Activated T-cell treated with anti-CD3 and anti-CD28 coated beads, Interleukin-2, amount 50 U/mL, for 4 hours (primary cell): Measurements from ENCODE around the gene TBX1. TPM values are rescaled to one million over a fixed set of nuclear protein-coding genes. Genes with fewer than 3 reads are reported as not detected.
A peak's percentile ranks its signal among the peaks of the same experiment; 100 is the strongest.

Source experiments
- ATAC-seq, 2 donors: fragments of 200-7000 bp; cut with Tn5 transposase; one replicate each; pipeline ENCODE4 v1.10.0; 2021
- DNase-seq: peaks from one replicate; pipeline ENCODE4 v3.0.0-alpha.2; 2020
- H3K27me3 Mint-ChIP-seq: one replicate; pipeline ENCODE4 v1.8.0; 2021; ENCODE audit warnings: low read depth, mixed read lengths
- H3K36me3 Mint-ChIP-seq: one replicate; pipeline ENCODE4 v1.8.0; 2022; ENCODE audit warnings: mixed read lengths; ENCODE audit not compliant: insufficient read depth
- H3K4me1 Mint-ChIP-seq: one replicate; pipeline ENCODE4 v1.8.0; 2021; ENCODE audit warnings: low read depth, mixed read lengths
- H3K4me3 Mint-ChIP-seq: one replicate; pipeline ENCODE4 v1.8.0; 2021; ENCODE audit warnings: mild to moderate bottlenecking, moderate library complexity, mixed read lengths
- H3K9me3 Mint-ChIP-seq: one replicate; pipeline ENCODE4 v1.8.0; 2021; ENCODE audit warnings: mixed read lengths
- total RNA-seq, 3 donors: library from RNA; stranded (reverse); gene quantifications; one replicate each; pipeline ENCODE4 v1.2.1, GENCODE V29; 2021

TBX1 gene
- not detected for total RNA-seq

- Mint-ChIP-seq H3K9me3 (no peaks in the 10 kb centered on the region), H3K27me3 (peaks cover 65% of the 10 kb centered on the region), H3K36me3 (no peaks in the 10 kb centered on the region), H3K4me3 (peak within 1 kb of the TSS; percentile 78), H3K4me1 (peaks cover 33% of the 10 kb centered on the region)
- ATAC-seq = no peak
- DNase-seq = no peak
These were observed at the start of gene TBX1 for GRCh38 chr22:19760058-19760950. TBX1 (plus strand) TSS chr22:19760778; CDS start chr22:19760844, 66 bp downstream.

DNA sequence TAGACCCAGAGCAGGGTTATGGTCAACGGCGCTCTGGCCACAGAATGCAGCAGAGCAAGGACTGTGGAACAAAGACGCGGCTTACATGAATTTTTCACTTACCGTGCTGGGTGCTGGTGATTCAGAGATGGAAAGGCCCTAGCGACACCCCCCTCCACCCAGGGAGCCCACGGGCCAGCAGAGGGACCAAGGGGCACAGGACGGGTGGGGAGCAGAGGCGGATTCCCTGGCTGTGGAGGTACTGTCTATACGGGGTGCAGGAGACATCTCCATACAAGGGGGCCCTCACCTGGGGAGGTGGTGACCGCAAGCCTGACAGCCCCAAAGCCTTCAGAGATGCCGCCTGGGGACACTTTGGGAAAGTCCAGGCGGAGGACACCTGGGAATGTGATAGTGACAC, 47.3 kb upstream of the TBX1 start:
- Mint-ChIP-seq H3K27me3 (peaks cover 22% of the 10 kb centered on the region), H3K36me3 (no peaks in the 10 kb centered on the region), H3K9me3 (no peaks in the 10 kb centered on the region), H3K4me3 (peak overlapping the region; percentile 63), H3K4me1 (peaks cover 5% of the 10 kb centered on the region)
- ATAC-seq (no peak), DNase-seq (no peak)

GRCh38 chr22:19713650-19714311, 46.8 kb upstream of the TBX1 start:
- Mint-ChIP-seq H3K9me3 (no peaks in the 10 kb centered on the region), H3K4me1 (peaks cover 5% of the 10 kb centered on the region), H3K36me3 (no peaks in the 10 kb centered on the region), H3K27me3 (peaks cover 22% of the 10 kb centered on the region), H3K4me3 (peak overlapping the region; percentile 63)
- no peak for DNase-seq
- no peak for ATAC-seq

DNA sequence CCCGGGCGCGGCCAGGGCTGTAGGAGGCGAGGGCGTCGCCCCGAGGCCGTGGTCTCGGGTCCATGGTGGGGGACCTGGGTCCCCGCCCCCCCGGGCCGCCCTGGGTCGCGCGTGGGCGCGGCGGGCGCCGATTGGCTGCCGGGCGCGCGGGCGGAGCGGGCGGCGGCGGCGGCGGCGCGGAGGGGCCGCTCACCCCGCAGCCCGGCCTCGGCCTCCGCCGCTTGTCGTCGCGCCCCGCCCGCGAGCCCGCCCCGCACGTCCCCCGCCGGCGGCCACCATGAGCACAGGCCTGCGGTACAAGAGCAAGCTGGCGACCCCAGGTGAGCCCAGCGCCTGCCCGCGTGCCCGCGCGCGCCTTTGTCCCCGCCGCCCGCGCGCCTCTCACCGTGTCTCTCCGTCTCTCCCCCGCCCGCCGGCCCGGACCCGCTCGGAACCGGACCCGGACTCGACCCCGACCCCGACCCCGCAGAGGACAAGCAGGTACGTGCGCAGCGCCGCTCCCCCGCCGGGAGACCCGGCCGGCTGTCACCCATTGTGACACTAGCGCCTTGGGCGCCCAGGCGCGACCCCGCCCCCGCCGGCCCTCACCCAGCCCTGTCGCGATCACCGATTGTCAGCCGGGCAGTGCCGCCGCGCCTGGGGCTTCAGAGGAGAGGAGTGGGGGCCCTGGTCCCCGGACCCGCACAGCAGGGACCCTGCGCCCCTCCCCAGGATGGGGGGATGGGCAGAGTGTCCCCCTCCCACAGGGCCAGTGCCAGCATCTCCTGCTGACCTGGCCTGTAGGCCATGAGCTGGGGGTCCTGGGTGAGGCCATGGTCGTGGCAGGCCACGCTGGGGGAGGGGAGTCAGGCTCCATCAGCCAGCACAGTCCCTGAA, 46.0 kb upstream of the TBX1 start, which contains the start of gene SEPTIN5:
SEPTIN5 (plus strand) TSS at position 192 of the 876 bp plus-strand sequence; CDS start at position 278, 86 bp downstream.
- Mint-ChIP-seq H3K27me3 (peaks cover 26% of the 10 kb centered on the region), H3K4me1 (peaks cover 10% of the 10 kb centered on the region), H3K9me3 (no peaks in the 10 kb centered on the region), H3K4me3 (peak within 1 kb of the TSS; percentile 63), H3K36me3 (no peaks in the 10 kb centered on the region)
- ATAC-seq = peak in 1 of 2 donors; percentile 11
- no peak for DNase-seq

DNA sequence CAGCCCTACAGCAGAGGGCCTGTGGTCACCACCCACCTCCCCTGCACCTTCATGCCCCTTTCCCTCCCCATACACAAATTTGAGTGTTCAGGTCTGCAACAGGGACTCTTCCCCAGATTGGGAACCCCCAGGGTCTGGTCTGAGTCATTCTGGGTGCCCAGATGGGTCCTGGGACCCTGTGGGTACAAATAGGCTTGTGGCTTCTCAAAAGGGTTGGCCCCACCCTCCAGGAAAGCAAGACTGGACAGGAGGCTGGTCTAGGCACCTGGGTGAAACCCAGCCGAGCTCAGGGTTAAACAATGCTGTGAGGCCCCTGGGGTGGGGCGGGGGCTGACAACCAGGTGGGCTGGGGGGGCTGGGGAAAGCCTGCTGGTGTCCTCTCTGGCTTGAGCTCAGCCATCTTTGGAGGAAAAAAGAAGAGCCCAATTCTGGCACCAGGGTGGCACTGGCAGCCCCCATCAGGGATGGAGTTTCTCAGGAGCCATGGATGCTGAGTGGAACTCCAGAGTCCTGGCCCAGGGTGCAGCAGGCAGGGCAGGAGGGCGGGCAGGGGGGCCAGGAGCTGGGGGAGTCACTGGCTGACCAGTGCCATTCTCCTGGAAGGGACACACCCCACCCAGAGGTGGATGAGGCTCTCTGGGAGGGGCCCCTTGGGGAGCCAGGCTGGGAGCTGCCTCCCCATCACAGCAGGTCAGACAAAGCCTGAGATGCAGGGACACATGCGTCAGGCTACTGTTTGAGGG, 45.2 kb upstream of the TBX1 start:
- Mint-ChIP-seq H3K4me3 (peak overlapping the region; percentile 47), H3K9me3 (no peaks in the 10 kb centered on the region), H3K4me1 (peaks cover 14% of the 10 kb centered on the region), H3K36me3 (no peaks in the 10 kb centered on the region), H3K27me3 (peaks cover 32% of the 10 kb centered on the region)
- ATAC-seq (no peak), DNase-seq (no peak)

- no peaks in the 10 kb centered on the region for H3K9me3 Mint-ChIP-seq
- H3K36me3 Mint-ChIP-seq = no peaks in the 10 kb centered on the region
- no peak for ATAC-seq
- no peak for DNase-seq
- H3K4me1 Mint-ChIP-seq = peaks cover 14% of the 10 kb centered on the region
- H3K4me3 Mint-ChIP-seq = no peak overlapping the region
- peaks cover 41% of the 10 kb centered on the region for H3K27me3 Mint-ChIP-seq
These were observed 44.3 kb upstream of the TBX1 start for GRCh38 chr22:19716041-19716828.

- ATAC-seq (no peak), DNase-seq (no peak)
- peaks cover 15% of the 10 kb centered on the region for H3K4me1 Mint-ChIP-seq
- H3K4me3 Mint-ChIP-seq = no peak overlapping the region
- no peaks in the 10 kb centered on the region for H3K9me3 Mint-ChIP-seq
- H3K36me3 Mint-ChIP-seq = no peaks in the 10 kb centered on the region
- H3K27me3 Mint-ChIP-seq = peaks cover 45% of the 10 kb centered on the region
These were observed 43.8 kb upstream of the TBX1 start for GRCh38 chr22:19716829-19717105.

DNA sequence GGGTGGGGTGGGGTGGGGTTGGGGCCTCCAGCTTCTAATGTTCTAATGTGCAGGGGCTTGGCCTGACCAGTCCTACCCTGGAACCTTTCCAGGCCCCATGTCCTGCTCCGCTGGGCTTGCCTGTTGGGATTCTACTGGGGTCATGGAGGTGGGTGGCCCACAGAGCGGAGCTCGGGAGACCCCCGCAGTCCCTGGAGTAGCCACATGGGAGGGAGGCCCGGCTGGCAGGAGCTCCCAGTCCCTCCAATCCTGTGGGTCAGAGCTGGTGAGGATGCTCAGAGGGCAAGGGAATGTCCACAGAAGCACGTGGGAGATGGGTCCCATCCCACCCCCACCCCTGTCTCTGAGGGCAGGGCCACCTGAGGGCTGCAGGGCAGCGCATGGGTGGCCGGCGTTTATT, 43.4 kb upstream of the TBX1 start:
- peaks cover 47% of the 10 kb centered on the region for H3K27me3 Mint-ChIP-seq

DNA sequence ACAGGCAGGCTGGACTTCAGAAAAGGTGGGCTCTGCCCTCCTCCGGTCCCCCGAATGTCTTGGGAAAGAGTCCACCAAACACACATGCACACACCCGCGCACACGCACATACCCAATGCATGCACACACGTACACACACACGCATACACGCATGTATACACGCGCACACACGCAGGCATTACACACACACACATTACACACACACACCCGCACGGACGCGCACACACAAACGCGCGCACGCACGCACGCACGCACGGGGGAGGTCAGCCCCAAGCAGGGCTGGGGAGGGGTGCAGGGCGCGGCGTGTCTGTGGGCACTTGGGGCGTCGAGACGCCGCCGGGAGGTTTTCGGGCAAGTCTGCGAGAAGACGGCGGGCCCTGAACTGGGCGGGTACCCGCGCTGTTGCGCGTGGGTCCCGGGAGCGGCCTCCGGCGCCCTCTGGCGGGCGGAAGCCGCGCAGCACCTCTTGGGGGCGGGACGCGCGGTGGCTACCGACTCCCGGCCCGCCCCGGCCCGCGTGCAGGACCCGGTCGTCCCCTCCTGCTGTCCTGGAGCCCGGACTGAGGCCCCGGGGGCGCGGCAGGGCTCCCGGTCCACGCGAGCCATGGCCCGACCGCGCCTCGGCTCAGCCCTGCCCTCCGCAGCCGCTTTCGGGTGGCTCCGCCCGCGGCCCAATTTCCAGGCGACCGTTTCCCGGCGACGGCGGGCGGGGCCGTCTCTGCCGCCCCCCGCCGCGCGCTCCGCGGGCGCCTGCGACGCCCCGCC, 42.7 kb upstream of the TBX1 start:
- Mint-ChIP-seq H3K27me3 (peaks cover 50% of the 10 kb centered on the region), H3K4me3 (peak overlapping the region; percentile 62), H3K4me1 (peaks cover 15% of the 10 kb centered on the region), H3K36me3 (no peaks in the 10 kb centered on the region), H3K9me3 (no peaks in the 10 kb centered on the region)
- peak; percentile 89 to 91 for ATAC-seq
- peak; percentile 81 for DNase-seq

More for the DNA sequence above, 43.4 kb upstream of the TBX1 start:
- DNase-seq (no peak), ATAC-seq (no peak)
- Mint-ChIP-seq H3K36me3 (no peaks in the 10 kb centered on the region), H3K4me3 (no peak overlapping the region), H3K4me1 (peaks cover 15% of the 10 kb centered on the region), H3K9me3 (no peaks in the 10 kb centered on the region)

DNA sequence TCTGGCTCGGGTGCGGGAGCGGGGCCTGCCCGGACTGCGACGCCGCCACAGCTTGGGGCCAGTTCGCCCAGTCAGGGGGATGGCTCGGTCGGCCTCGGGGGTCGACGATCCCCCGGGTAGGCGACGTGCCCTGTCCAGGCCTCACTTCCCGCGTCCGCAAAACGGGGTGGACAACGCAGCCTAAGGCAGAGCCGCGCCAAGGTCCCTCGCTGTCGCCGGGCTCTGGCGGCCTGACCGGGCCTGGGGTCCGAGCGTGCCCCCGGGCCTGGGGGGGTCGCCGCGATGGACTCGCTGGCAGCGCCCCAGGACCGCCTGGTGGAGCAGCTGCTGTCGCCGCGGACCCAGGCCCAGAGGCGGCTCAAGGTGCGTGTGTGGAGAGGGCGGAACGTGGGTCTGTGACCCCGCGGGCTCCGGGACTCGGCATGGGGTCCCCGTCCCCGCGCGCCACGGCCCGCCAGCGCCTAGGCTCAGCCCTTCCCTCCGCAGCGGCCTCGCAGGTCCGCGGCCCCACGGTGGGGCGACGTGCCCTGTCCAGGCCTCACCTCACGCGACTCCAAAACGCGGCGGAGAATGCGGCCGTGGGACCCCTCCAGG, 42.0 kb upstream of the TBX1 start:
- Mint-ChIP-seq H3K9me3 (no peaks in the 10 kb centered on the region), H3K36me3 (no peaks in the 10 kb centered on the region), H3K4me3 (no peak overlapping the region), H3K4me1 (peaks cover 17% of the 10 kb centered on the region), H3K27me3 (peaks cover 50% of the 10 kb centered on the region)
- DNase-seq = no peak
- ATAC-seq = peak in 1 of 2 donors; percentile 4

DNA sequence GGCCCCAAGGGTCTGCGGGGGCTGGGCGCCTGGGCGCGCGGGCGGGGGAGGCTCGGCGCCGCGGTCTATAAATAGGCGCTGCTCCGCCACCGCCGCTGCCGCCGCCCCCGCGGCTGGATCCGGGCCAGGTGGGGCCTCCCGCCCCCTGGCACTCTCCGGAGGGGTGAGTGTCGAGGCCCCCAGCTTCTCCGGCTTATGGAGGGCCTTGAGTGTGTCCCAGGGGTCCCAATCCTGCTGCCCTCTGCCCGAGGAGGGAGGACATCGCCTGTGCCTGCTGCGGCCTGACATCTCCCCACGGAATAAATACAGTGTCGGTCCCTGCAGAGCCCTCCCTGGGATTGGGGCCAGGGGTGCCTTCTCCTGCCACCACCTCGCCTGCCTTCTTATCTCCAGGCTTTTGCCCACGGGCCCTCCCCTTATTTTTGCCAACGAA, 41.5 kb upstream of the TBX1 start:
- DNase-seq (peak; percentile 47), ATAC-seq (no peak)
- Mint-ChIP-seq H3K9me3 (no peaks in the 10 kb centered on the region), H3K4me1 (peaks cover 15% of the 10 kb centered on the region), H3K36me3 (no peaks in the 10 kb centered on the region), H3K27me3 (peaks cover 46% of the 10 kb centered on the region), H3K4me3 (peak overlapping the region; percentile 60)

GRCh38 chr22:19719488-19720021, 41.0 kb upstream of the TBX1 start:
- peak overlapping the region; percentile 60 for H3K4me3 Mint-ChIP-seq
- DNase-seq = no peak
- H3K9me3 Mint-ChIP-seq = no peaks in the 10 kb centered on the region
- H3K36me3 Mint-ChIP-seq = no peaks in the 10 kb centered on the region
- ATAC-seq = no peak
- H3K27me3 Mint-ChIP-seq = peaks cover 49% of the 10 kb centered on the region
- peaks cover 17% of the 10 kb centered on the region for H3K4me1 Mint-ChIP-seq
